SKM-1 treated with dmso at 0.1 percent for 144 hours (cell line): ENCODE results near the gene NCAN.
A peak's percentile ranks its signal among the peaks of the same experiment; 100 is the strongest.
"Not testable (repeated sequence)": the region's sequence is repeated elsewhere in the genome, so short reads cannot be mapped to it uniquely, and the experiment has no call there.

Source experiments
- DNase-seq: peaks from one replicate; lab custom pipeline; 2025; ENCODE audit not compliant: unreplicated experiment; lab: John Stamatoyannopoulos, UW

NCAN gene

DNA sequence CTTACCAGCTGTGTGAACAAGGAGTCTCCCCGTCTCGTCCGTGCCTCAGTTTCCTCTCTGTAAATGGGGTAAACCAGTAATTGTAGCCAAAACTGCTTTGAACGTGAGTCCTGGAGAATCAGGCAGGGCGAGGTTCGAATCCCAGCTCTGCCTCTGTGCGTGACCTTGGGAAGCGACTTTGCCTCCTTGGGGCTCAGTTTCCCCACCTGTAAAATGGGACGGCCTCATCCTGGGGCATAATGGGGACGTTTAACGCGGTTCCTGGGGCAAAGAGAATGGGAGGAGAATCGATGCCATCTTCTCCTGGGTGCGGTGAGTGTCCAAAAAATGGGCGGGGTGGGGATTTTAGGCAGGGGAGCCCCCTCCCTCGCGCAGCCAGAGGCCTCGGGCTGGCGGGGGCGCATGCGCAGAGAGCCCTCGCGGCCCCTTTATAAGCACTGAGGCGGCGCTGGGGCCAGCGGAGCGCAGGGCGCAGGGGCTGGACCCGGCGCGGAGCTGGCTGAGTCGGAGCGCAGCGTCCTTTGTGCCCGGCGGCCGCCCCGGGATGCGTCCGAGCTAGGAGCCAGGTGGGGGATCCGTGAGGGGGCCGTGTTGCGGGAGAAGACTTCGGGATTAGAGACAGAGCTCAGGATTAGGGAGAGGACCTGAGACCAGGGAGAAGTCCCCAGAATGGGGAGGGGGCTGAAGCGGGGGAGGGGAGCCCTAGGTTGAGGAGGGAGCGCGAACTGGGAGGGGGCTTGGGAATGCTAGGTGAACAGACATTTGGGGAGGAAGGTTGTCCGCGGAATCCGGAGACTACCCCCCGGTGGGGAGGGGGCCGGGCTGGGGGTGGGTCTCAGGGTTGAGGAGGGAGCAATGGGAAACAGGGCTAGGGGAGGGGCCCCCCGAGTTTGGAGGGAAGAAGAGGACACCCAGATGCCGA is at the start of gene NCAN:
Gene NCAN, plus strand, starts transcription at position 460 of the 922 bp plus-strand sequence. CDS start 4,996 bp downstream, outside the sequence.
- no peak for DNase-seq

DNA sequence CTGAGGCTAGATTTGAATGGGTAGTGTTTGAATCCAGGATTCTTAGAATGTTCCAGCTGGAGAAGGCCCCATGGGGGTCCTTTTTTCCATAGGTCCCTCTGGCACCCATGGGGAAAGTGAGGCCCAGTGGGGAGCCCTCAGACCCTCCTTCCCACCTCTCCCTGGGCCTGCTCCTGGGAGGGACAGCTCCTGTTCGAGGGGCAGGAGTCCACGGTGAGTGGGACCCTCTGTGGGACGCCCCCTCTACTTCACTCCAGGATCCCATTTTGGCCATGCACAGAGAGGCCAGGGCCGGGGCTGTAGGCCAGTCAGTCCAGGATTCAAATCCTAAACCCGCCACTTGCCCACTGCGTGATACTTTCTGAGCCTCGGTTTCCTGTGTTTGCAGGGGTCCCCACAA is 49.3 kb upstream of the NCAN start:
- DNase-seq: no peak

DNA sequence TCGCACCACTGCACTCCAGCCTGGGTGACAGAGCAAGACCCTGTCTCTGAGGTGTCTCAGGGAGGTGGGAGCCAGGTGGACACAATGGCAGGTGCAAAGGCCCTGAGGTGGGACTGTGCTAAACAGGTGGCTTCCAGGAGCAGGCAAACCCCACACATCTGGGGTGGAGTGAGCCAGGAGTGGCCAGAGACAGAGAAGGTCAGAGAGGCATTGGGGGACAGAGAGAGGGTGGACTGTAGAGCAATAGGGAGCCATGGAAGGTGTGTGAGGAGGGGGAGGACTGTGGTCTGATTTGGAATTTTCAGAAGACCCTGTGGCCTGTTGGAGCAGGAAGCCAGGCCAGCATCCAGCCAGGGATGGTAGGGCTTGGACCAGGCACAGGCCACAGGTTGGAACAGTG is 46.4 kb upstream of the NCAN start:
- no peak for DNase-seq

DNA sequence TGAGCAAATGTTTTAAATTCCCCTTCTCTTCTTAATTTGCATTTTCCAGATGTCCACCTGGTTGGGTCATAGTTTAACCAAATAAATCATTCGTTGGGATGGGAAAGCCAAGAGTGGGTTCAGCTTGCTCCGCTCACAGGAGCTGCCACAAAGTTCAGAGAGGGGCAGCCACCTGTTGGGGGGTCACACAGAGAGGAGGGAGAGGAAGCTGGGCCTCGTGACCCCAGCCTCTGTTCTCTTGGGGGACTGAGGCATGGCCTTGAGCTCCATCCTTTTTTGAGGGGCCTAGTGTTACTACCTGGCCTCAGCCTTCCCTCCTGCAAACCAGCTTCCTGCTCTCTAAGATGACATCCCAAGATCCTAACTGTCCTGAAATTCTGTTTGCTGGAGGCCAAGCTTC is 44.1 kb upstream of the NCAN start:
- no peak for DNase-seq

DNA sequence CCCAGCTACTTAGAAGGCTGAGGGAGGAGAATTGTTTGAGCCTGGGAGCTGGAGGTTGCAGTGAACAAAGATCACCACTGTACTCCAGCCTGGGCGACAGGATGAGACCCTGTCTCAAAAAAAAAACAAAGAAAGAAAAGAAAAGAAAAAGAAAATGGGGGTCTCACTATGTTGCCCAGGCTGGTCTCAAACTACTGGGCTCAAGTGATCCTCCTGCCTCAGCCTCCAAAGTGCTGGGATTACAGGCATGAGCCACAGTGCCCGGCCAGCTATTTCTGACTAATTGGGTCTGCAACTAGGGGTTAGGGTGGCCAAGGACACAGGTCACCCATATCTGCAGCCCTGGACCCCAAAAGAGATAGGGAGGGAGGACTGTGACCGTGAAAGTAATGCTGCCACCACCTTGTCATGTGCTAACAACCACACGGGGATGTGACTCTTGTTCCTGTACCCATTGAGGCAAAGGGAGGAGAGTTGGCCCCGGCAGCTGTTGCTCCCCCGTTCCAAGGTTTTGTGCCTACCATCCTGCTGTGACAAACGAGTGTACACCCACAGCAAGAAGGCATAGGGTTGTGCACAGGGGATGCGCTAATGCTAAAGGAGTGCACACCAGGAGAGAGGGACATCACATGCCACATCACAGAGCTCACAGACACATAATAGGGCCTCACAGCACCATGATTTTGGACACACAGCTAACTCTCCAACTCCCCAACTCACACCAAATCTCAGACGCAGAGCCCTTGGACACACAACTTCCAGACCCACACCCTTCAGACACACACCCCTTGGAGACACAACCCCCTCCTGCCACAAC is 42.3 kb upstream of the NCAN start:
- DNase-seq: no peak

DNA sequence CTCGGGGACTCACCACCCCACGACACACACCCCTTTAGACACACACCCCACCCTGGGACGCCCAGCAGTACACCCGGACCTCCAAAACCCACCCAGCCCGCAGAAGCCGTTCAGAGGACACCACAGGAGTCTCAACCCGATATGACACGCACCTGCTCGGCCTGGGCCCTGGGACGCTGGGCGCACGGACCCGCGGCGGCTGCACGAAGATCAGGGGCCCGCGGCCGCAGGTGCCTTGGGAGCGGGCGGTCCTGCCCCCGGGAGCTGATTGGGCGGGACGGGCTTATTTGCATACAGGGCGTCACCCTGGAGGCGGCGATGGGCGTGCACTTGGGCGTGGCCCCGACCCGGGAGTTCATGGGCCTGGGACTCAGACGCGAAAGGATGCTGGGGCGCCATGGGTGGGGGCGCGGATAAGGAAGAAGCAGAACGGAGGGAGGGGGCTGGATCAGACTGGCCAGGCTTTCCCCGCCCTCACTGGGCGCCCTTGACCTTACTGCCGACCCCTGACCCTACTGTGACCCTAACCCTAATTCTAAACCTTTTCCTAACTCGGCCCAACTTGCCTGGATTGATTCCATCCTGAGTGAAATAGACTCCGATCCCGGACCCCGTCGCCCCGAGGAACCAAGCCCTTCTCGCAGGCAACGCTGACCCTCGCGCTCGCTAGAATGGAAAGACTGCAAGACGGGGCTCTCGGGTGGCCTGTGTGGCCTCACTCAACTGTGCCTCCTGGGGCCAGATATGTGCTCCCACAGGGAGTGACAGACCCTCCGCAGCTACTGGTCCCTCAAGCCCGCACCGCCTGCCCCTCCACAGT is 41.5 kb upstream of the NCAN start, which contains the start of gene MEF2B:
Gene MEF2B, minus strand, starts transcription at position 211 of the 820 bp plus-strand sequence. CDS start 19,528 bp downstream, outside the sequence.
- DNase-seq: no peak

DNA sequence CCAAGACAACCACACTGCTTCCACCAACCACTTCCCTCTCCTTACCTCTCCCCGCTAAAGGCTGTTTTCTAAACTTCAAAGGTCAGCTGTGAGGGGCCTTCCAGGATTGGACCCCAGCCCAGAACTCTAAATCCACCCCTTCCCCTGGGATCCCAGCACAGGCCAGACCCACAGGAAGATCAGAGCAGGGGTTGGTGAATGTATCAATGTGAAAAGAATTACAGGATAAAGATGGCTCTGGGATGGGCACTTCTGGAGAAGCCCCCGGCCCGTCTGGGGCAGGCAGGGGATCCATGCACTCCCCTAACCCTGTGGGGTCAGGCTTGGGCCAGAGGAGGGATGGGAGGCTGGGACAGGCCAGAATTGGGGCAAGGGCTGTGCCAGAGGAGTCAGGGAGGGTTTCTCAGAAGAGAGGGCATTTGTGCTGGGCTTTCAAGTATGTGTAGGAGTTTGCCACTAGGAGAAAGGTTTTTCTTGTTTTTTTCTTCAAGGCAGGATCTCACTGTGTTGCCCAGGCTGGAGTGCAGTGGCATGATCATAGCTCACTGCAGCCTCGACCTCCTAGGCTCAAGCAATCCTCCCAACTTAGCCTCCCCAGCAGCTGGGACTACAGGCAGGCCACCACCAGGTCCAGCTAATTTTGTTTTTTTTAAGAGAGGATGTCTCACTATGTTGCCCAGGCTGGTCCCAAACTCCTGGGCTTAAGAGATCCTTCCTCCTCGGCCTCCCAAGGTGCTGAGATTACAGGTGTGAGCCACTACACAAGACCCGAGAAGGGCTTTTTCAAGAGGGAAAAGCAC is 40.7 kb upstream of the NCAN start:
- no peak for DNase-seq

DNA sequence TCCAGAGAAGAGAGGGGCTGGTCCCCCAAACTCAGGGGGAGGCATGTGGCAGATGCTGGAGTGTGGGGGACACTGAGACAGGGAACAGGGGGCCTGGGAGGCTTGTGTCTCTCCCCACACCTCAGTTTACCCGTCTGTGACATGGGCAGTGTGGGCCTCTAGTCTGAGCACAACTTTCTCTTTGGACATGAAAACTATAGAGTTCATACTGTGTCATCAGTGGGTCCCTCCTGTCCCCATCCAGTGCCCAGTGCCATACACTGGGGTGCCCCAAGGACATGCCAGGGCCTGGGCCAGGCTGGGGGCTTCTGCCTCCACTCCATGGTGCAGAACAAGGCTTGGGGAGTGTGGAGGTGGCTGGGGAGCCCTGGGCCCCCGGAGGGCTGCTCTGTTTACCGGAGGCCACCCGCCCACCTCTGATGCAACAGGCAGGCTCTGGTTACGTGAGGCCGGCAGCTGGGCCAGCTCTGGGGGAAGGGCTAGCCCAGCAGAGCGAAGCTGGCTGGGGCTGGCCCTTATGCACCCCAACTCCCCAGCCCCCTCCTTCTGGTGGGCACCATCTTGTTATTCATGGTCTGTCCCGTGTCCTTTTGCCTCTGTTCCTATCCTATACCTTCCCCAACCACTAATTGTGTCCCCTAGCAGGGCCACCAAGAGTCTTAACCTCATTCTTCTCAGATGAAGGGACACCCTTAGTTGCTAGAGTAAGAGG is 39.8 kb upstream of the NCAN start:
- DNase-seq: peak; percentile 15

DNA sequence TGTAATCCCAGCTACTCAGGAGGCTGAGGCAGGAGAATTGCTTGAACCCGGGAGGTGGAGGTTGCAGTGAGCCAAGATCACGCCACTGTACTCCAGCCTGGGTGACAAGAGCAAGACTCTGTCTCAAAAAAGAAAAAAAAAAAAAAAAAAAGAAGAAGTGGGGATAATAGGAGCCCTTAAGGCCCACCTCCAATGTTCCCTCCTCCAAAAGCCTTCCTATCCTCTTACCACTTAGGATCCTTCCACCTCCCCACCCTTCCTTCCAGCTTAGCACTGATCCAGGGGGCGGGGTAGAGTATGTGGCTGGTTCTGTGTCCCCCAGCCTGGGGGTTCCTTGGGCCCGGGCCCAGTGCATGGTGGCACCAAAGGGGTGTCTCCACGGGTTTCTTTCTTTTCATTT is 38.5 kb upstream of the NCAN start:
- DNase-seq: not testable (repeated sequence)

DNA sequence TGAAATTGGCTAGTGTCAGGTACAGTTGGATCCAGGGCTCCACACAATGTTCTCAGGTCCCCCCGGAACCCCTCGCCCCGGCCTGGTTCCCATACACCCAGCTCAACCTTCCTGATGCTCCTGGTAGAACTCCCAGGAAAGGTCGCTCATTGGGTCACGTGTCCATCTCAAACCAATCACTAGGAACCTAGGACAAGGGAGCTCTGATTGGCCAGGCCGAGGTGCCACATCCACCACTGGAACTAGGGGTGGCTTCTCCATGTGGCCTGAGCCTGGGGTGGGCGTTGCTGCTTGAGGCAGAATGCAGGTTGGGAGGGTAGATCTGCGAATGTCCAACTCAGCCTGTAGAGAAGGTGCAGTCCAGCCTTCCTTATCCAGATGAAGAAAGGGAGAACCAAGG is 34.8 kb upstream of the NCAN start:
- no peak for DNase-seq

DNA sequence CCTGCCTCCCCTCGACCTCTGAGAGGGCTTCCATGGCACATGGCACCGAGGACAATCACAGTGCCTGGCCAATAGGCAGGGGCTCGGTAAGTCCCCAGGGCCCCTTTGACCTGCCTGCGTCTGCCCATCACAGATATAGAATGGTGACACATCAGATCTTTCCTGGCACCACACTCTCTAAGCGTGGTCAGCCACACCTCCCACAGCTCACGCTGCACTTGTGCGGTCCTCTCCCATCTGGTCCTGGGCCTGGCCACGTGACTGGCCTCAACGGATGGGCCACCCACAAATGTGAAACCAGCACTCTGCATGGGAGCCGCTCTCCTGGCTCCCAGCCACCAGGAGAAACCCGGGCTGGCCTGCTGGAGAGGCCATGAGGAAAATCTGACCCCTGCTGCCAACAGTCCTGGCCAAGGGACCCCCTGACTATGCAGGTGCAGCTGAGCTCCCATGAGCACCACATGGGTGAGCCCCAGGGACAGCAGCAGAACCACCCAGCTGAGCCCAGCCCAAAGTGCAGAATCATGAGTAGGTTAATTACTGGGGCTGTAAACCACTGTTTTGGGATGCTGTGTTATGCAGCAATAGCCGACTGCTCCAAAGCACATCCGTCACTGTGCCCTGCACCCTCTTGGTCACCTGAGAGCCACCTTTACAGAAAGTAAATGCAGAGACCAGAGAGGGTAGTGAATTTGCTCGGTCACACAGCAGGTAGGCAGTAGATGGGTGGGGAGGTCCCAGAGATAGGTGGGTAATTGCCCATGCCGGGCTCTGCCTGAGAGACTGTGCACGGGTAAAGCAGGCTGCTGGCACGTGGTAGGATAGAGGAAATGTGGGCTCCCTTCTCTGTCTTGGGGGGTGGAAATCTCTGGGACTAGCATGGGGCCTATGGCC is 32.0 kb upstream of the NCAN start:
- no peak for DNase-seq

DNA sequence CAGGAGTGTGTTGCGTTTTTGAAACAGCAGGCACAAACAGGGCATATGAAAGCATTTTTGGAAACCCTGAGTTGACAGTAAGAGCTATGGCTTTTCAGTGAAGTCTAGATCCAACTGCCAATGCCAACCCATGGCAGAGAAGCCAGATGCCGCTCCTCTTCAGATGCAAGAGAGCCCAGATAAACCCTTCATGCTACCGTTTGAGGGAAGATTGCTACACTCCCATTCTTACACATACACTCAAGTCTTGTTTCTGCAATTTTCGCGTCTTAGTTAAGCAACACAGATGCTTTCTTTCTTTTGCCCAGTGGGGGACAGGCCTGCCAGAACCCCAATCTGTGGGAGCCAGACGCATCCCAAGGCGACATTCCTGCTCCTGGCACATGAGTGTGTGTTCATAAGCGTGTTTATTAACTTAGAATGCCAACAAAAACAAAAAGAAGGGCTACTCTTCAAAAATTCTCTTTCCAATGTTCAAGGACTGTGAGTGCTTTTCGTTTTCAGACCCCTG is 30.2 kb upstream of the NCAN start:
- DNase-seq: peak; percentile 48

DNA sequence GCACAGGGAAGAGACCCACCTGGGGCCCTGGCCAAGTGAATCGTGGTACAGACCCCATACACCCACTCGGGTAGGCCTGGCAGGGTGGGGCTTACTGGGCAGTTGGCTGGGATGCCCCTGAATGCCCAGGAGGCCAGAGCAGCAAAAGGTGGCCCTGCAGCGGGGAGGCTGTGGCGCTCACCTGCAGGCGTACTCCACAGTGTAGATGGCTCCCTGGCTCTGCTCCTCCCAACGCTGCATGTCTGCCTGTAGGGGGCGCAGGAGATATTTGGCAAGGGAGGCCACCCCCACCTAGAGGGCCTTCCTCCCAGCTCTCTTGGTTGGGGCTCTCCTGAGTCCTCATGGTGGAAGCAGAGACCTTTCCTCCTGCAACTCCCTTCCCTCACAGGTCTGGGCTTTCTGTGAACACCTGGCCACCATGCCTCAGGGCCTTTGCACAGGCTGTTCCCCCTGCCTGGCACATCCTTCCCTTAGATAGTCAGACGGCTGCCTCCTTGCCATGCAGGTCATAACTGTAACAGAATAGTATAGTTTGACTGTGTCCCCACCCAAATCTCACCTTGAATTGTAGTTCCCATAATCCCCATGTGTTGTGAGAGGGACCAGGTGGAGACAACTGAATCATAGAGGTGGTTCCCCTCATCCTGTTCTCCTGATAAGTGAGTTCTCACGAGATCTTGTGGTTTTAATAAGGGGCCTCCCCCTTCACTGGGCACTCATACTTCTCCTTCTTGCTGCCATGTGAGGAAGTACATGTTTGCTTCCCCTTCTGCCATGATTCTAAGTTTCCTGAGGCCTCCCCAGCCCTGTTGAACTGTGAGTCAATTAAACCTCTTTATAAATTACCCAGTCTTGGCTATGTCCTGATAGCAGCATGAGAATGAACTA is 25.7 kb upstream of the NCAN start:
- peak; percentile 98 for DNase-seq

DNA sequence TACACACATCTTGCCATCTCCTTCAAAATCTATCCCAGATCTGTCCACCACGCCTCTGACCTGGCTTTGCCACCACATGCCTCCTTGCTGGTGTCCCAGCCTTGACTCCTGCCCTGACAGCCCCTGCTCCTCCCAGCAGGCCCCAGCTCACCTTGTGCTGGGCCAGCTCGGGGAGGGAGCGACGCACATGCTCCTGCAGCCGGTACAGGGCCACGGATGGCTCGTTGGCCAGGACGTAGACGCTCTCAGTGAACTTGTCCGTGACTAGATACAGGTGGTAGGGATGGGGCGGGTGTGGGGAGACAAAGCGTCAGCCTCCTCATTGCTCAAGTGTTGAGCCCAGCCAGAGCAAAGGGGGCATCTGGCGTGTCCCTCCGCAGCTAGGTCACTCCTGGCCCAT is 25.0 kb upstream of the NCAN start:
- no peak for DNase-seq

DNA sequence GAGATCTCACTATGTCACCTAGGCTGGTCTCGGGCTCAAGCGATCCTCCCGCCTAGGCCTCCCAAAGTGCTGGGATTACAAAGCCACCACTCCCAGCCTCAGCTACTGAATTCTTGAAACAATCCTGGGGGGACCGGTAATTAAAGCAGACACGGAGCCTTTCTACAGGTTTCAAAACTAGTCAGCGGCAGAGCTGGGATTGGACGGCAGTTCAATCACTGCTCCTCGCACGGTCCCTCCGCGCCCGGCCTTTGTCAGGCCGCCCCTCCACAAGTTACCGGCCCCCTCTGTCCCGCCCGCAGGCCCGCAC is 20.0 kb upstream of the NCAN start:
- no peak for DNase-seq

DNA sequence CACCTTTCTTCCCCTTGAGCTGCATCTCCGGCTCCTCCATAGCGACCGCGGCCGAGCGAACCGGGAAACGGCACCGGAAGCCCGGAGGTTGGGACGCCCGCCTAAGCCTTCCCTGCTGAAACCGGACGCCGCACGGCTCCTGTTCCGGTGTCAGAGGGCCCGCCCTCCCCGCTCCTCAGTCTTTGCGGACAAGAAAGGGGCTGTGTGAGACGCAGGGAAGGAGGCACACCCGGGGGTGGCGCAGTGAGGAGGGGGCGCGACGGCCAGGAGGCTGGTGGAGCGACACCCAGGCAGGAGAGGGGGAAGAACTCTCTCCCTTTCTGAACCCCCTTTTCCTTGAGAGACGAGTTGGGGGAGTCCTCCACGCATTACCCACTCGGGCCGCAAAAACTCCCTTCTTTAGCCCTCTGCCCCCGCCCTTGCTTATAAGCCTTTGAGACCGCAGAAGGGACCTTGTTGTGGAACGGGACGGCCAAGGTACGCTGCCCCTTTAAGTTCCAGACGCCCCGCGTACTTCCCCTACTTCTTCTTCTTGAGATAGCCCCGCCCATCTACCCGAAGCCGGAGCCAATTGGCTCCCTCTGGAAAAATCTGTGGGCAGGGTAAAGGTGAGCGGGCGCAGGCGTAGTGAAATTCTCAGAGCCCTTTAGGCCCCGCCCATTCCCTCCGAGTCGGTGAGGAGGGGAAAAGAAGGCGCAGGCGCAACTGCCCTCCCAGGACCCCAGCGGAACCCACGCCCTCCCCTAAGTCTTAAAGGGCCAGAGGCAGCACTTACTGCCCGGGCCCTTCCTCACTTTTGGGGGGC is 19.5 kb upstream of the NCAN start, which contains the start of the genes BORCS8 and RFXANK:
Gene BORCS8, minus strand, starts transcription at position 75 of the 805 bp plus-strand sequence. Its CDS starts 35 bp downstream, at position 40.
Gene RFXANK, plus strand, starts transcription at position 181 of the 805 bp plus-strand sequence. CDS start 1,689 bp downstream, outside the sequence.
- peak; percentile 99 for DNase-seq
